M059J (cell line): ENCODE measurements around the gene CELF6. TPM values are rescaled to one million over a fixed set of nuclear protein-coding genes. Genes with fewer than 3 reads are reported as not detected.
A peak's percentile ranks its signal among the peaks of the same experiment; 100 is the strongest.

Experiments
- DNase-seq: peaks from one replicate; pipeline ENCODE4 v3.0.0-alpha.2; 2012; ENCODE audit warnings: low read depth
- total RNA-seq: library from RNA; depleted of rRNA; stranded (reverse); fragments of >200 nt; shearing (Covaris generic); gene quantifications from 2 replicates; pipeline ENCODE4 v1.2.3, GENCODE V29; 2014; rRNA removed

Gene CELF6
- total RNA-seq, 1 experiment from 2014 or later = not detected

DNA sequence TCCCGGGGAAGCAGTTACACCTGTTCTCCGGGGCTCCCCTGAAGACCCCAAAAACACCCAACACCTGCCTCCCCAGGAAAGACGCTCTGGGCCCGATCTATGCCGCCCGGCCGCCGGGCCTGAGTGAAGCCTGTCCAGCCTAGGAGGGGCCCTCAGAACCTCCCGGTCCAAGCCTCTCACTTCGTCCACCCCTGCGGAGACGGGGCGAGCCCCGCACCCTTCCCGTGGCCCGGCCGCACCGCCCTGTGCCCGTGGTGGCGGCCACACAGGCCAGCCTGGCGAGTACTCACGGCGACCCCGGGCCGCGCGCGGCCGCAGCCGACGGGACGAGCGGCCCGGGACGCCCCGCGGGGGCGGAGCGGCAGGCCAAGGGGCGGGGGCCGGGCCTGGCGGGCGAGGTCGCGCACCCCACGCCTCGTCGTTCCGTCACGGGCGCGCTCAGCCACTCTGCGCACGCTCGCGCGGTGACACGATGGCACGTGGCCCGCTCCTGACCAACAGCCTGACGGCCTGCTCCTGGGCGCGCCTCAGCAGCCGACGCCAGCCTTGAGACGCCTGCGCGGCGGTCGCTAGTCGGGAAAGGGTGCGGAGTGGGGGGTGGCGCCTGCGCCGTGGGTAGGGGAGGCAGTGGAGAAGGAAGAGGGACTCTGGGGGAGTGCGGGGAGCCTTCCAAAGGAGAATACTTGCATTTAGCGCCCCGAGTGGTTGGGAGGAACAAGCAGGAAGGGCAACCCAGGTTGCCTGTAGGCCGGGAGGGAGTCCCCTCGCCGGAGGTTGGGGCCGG lies 47.6 kb downstream of the CELF6 start, which contains the start of gene PARP6:
PARP6 (minus strand) TSS at position 342 of the 784 bp plus-strand sequence. CDS start 5,077 bp downstream, outside the sequence.
- DNase-seq = peak; percentile 97

DNA sequence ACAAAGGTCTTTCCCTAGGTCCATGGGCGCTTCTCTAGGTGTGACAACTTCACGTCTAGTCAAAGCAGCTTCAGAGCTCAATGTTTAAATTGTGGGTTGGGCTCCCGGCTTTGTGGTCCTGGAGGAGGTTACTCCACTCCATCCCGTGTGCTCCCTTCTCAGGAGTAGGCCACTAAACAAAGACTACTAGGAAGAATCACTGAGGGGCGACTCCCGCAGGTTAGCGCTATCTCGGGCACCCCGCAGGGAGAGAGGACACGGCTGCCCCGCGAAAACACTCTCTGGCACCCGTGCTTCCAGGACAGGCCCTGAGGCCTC lies 48.1 kb downstream of the CELF6 start:
- peak; percentile 22 for DNase-seq

DNA sequence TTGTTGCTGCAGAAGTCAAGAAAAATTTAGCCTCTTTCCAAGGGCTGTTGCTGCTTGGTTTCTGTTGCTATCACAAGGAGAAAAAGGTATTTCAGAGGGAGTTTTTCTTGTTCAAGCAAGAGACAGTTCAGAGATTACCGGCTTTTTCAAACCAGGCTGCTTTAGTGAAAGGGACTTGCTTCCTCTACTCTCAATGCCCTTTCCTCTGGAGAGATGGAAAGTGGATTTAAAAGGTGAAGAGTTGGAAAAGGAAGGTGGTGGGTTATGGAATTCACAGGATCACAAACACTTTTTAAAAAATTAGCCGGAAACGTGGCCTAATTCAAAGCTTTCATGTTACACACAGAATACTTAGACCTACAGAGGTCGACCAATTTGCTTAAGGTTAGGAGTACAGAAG lies 48.7 kb downstream of the CELF6 start:
- no peak for DNase-seq

DNA sequence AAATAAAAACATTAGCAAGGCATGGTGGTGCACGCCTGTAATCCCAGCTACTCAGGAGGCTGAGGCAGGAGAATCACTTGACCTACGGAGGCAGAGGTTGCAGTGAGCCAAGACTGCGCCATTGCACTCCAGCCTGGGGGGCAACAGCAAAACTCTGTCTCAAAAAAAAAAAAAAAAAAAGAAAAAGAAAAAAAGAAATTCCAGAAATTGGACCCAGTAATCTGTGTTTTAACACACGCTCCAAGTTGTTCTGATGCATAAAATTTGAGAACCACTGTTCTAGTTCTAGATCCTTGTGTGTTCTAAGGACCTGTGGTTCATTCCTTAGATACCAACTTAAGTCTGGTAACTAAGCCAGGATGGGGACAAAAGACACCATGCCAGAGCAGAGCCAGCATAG lies 50.2 kb downstream of the CELF6 start:
- DNase-seq = no peak

DNA sequence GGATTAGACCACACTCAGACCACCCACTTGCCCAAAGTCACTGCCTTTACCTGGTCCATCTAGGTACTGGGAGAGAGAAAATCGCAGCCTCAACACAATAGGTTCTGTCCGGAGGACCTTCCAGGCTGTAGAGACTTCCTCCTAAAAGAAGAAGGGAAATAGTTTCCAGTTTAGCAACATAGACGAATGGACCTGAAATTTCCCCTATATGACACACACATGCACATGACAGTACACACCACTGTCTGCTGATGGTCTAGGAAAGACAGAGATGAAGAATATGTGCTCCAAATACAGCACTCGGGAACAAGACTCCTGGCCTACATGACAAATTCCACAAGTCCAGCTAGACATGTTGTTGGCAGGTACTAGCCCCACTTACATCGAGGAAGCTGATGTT lies 54.9 kb downstream of the CELF6 start:
- DNase-seq = no peak

DNA sequence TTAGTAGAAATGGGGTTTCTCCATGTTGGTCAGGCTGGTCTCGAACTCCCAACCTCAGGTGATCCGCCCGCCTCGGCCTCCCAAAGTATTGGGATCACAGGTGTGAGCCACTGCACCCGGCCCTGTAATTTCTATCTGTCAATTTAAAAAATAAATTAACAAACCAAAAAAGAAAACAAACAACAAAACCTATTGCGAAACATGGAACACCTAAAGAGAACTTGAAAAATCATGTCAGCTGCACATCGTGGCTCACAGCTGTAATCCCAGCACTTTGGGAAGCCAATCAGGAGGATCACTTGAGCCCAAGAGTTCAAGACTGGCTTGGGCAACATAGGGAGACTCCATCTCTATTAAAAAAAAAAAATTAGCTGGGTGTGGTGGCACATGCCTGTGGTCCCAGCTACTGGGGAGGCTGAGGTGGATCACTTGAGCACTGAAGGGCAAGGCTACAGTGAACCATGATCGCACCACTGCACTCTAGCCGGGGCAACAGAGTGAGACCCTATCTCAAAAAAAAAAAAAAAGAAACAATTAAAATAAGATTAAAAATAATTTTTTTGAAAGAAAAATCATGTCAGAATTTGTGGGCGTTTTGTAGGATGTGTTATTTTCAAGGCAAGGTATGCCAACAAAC lies 67.2 kb downstream of the CELF6 start:
- no peak for DNase-seq

DNA sequence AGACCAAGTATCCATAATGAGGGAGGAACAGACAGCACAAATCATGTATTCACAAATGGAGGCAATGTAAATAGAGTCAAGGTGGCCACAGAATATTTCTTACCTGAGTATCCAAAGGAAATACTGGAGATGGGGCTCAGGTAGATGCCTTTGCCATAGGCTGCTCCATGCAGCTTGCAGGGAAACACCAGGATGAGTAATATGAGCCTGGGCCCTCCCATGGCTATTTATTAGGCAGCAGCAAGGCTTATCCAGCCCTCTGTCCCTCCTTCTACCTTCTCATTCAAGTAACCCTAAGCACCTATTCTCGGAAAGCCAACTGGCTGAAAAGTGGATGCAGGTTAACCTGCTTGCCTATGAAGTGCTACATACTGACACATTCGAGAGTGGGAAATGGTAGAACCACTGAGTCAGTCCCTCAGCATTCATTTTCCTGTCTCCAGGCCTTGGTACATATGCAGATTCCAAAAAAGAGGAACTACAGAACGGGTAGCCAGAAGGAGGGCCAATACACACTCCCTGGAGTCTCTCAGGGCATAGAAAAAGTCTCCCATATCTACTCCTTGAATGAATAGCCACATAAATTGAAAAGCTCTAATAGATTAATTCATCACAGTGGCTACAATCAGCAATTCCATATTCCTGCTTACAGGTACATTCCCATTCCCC lies 70.7 kb downstream of the CELF6 start:
- DNase-seq = no peak

DNA sequence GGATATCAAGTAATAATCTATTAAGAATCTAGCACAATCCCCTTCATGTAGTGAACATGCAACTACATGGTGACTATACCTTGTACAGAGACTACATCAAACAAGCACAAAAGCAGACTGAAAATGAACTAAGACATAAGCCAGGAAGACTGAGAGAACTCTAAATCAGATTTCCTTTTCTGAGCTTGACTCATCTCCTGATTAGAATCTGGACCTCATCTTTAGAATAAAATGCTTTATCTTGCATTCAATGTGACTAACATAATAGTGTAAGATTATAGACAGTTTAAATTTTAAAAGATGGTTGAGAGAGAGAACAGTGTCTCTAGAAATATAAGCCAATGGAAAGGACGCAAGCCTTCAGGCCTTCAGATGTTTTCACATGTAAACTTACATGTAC lies 71.4 kb downstream of the CELF6 start:
- DNase-seq = no peak

DNA sequence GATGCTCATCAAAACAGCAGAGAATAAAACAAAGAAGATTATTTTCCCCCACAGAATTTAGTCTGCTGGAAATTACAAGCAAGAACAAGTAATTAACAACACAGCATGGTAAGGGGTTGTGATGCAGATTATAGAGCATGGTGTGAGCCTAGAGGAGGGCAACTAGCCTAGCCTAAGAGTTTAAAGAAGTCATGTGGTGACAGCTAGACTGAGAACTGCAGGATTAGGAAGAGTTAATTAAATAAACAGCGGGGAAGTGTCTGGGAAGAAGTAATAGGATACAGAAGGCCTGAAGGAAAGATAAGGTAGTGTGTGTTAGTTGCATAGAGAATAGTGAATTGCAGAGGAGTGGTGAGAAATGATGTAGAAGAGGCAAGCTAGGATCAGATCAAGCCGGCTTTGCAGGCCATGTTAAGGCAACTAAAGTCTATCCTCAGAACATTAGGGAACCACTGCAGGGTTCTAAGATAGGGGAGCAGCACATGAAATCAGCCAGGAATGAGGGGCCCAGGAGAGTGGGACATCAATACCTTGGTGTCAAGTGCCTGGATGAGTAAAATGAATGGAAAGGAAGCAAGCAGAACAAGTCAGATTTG lies 77.1 kb downstream of the CELF6 start:
- DNase-seq = no peak

DNA sequence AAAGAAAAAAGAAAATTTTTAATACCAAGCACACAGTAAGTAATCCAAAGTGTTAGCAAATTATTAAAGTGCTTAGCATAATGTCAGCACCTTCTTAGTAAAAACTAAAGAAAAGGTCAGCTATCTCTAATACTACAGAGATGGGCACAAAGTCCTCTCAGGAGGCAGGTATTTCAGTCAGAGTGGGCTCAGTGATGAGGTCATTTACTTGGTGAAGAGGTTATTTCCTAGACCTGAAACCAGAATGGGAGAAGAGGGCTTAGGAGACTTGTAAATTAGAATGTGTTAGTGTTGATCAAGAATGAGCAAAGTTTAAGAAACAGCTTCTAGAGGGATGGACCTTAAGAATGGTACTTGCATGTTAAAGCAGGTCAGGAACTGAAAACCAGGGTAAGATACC lies 80.3 kb downstream of the CELF6 start:
- DNase-seq = no peak

DNA sequence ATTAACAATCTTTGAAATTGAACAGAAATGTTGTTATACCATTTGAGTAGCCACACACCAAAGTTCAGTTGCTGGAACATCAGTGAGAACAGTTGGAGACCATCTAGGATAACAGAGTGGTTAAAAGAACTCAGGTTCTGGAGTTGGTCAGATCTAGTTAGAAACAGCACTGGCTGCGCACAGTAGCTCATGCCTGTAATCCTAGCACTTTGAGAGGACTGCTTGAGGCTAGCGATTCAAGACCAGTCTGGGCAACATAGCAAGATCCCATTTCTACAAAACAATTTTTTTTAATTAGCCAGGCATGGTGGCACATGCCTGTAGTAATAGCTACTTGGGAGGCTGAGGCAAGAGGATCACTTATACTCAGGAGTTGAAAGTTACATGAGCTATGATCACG lies 81.4 kb downstream of the CELF6 start:
- DNase-seq = no peak

DNA sequence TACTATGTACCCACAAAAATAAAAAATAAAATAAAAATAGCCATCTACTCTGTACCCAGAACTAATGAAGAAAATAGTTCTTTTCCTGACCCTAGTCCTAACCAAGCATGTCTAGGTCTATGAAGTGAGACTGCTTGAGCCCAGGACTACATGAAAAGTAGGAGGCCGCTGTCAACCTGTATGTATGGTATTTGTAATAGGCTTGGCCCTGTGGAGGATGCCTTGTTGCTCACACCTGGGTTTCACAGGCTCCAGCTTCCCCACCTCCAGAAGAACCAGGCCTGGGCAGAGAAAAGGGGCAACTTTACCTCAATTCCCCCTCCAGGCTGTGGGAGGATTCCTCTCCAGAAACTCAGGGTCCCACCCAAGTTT lies 82.1 kb downstream of the CELF6 start:
- DNase-seq = peak; percentile 20

DNA sequence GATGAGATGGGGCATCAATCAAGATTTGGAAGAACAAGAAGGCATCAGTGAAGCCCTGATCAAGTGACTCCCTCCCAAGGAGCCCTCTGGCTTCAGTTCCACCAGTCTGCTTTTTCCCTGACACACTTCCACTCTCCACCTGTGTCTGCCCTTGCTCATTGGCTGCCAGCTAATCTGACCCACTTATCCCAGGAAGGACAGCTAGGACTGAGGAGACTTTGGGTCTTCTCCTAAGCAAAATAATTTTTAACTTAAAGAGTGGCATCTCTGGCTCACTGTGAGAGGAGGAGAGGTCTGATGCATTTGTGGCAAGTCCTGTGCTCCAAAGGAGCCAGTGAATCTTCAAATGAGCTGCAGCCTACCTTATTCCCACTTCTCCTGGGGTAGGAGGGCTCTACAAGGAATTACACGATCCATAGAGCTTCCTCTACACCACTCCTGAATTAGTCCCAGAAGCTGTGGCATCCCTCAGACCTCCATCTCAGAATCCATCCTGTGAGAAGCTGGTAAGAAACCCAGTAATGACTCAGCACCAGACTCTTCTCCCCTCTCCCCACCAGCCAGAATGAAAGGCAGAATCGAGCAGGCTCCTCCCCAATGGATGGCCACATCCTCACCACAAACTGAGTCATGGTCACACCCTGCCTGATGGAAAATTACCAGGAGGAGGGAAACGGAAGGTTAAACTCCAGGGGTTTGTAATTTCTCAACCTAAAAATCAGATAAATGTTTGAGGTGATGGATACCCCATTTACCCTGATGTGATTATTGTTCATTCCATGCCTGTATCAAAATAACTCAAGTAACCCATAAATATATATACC lies 82.7 kb downstream of the CELF6 start:
- peak; percentile 98 for DNase-seq

DNA sequence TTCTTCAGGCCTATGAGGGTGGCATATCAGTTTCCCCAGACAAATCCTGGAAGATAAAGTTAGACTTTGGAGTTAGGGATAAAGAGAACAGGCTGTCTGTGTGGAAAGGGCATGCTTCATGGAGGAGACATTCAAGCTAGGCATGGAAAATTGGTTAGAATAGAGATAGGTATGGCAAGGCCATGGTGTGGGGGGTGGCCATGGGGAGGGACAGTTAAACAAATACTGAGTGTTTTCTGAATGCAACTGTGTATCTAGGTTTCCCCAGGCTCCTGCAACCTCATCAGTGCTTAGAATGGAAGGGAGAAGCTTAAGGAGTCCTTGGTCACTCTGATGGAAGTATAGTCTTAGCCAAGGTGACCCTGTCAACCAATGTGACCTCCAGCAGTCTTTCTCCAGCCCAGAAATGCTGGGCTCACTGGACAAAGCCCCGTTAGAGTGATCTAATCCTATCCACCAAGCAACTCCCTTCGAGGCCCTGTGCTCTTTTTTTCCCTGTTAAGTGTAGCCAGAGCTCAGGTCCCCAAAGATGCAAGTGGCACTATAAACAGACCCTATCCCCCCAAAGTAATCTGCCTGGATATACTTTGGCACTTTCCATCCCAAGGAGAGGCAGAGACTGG lies 83.5 kb downstream of the CELF6 start:
- DNase-seq = no peak

DNA sequence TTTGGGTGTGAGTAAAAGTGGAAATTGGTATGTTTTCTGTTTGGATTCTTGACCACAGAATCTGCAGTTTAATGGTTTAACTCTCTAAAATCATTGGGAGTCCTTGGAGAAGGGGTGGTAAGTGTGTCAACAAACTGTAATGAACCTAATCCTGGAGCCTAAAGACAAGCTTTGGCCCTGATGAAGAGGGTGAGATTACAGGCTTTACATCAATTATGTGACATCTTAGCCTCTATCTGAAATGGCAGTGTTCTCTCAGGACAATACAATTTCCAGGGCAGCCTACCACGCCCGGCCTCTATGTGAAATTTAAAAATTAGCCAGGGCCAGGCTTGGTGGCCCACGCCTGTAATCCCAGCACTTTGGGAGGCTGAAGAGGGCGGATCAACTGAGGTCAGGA lies 84.7 kb downstream of the CELF6 start:
- DNase-seq = no peak

Other genes starting within 250 kb of the CELF6 start
- gene MYO9A, start 202.0 kb downstream of the CELF6 start, total RNA-seq = 13.1 and 15.0 TPM in 2 replicates
- 2.2 and 2.5 TPM in 2 replicates for gene SENP8, start 201.8 kb downstream of the CELF6 start, total RNA-seq
- 0.34 and 0.44 TPM in 2 replicates for gene GRAMD2A, start 122.4 kb downstream of the CELF6 start, total RNA-seq
- 2,564 and 2,981 TPM in 2 replicates for gene PKM, start 89.0 kb downstream of the CELF6 start, total RNA-seq
- 34.6 and 38.7 TPM in 2 replicates for gene PARP6, start 47.6 kb downstream of the CELF6 start, total RNA-seq
- 114 and 116 TPM in 2 replicates for gene HEXA, start 55.9 kb upstream of the CELF6 start, total RNA-seq
- not detected in 2 replicates for gene TMEM202, start 78.1 kb upstream of the CELF6 start, total RNA-seq
- gene ARIH1, start 154.2 kb upstream of the CELF6 start, total RNA-seq = 25.0 and 31.6 TPM in 2 replicates